Measurements from ENCODE around the gene DOK4. TPM values are rescaled to one million over a fixed set of nuclear protein-coding genes. Genes with fewer than 3 reads are reported as not detected.

The DOK4 gene
- total and polyA plus RNA-seq, 2 donors (not counting 3 experiments of a cell fraction or from before 2014, with no cell fraction given): 22.3 to 23.4 TPM

DNA sequence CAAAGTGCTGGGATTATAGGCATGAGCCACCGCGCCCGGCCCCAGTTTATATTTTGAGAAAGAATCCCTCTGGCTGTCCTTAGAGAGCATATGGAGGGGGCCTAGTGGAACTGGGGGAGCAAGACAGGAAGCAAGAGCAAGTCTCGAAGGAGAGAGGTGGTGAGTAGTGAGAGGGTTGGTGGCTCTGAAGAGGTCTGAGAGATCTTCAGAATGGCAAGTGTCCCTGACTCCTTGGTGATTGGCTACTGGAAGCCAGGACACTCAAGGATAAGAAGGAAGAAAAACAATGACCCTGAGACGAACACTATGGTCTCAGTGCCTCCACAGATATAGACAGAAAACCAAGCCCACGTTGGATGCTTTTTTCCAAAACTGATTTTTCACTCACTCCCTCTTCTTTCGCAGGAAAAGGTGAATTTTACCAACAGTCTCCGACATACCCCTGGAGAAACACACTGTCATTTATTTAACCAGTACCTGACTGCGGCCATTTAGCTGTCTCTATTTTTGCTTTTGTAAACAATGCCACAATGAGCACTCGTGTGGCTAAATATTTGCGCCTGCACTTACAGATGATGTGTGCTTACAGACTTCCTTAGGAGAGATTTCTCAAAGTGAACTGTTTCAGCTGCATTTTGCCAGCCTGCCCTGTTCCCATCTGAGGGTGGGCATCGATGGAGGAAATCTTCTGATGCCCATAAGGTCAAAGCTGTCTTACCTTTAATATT lies 15.9 kb upstream of the DOK4 start:
- dilution Hi-C loops (cut with MboI; ENCODE audit: extremely low pct_ligation_motif_present, low sequenced_read_pairs): no loop called here
- no peak for DNase-seq (ENCODE audit: low read depth, low spot score)
- no peak for TF ChIP-seq FOS (IDR thresholded peaks at IDR 0.05; ENCODE audit: borderline replicate concordance, insufficient read depth, low read length)
- no peak for TF ChIP-seq MYC (IDR thresholded peaks at IDR 0.05; ENCODE audit: low read depth, low read length)
- TF ChIP-seq POLR2AphosphoS5 (IDR thresholded peaks at IDR 0.05; ENCODE audit: insufficient read depth, low read depth, low read length): no peak
- TF ChIP-seq MAX (IDR thresholded peaks at IDR 0.05; ENCODE audit: insufficient read depth, insufficient read length): no peak
- no peak for TF ChIP-seq JUN (IDR thresholded peaks at IDR 0.05; ENCODE audit: borderline replicate concordance, insufficient read depth, insufficient read length, low read depth)
- TF ChIP-seq EZH2 (IDR thresholded peaks at IDR 0.05; ENCODE audit: borderline replicate concordance, low read depth, low read length, severe bottlenecking): no peak
- TF ChIP-seq, protein P1, sequence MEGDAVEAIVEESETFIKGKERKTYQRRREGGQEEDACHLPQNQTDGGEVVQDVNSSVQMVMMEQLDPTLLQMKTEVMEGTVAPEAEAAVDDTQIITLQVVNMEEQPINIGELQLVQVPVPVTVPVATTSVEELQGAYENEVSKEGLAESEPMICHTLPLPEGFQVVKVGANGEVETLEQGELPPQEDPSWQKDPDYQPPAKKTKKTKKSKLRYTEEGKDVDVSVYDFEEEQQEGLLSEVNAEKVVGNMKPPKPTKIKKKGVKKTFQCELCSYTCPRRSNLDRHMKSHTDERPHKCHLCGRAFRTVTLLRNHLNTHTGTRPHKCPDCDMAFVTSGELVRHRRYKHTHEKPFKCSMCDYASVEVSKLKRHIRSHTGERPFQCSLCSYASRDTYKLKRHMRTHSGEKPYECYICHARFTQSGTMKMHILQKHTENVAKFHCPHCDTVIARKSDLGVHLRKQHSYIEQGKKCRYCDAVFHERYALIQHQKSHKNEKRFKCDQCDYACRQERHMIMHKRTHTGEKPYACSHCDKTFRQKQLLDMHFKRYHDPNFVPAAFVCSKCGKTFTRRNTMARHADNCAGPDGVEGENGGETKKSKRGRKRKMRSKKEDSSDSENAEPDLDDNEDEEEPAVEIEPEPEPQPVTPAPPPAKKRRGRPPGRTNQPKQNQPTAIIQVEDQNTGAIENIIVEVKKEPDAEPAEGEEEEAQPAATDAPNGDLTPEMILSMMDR (IDR thresholded peaks at IDR 0.05; ENCODE audit: extremely low read depth in 1 of 2, insufficient read depth in 1 of 2, low read depth in 1 of 2, low read length in 2 of 2): no peak
- no peak for TF ChIP-seq POLR2A (IDR thresholded peaks at IDR 0.05; ENCODE audit: low read depth, low read length)
- TF ChIP-seq GATA2 (IDR thresholded peaks at IDR 0.05; ENCODE audit: insufficient read depth, insufficient read length, low read depth, low read length): no peak
- Histone ChIP-seq H3K36me3 (ENCODE audit: control insufficient read depth in 2 of 2, extremely low read depth in 1 of 2, insufficient read depth in 2 of 2, low read length in 2 of 2) (no peaks in the 10 kb centered on the region), H2AFZ (ENCODE audit: low read depth, low read length) (no peak overlapping the region), H3K27me3 (ENCODE audit: control insufficient read depth in 2 of 2, insufficient read depth in 2 of 2, low read length in 2 of 2) (peaks cover 0 to 5% of the 10 kb centered on the region in 2 experiments), H3K9me1 (replicated peaks; ENCODE audit: control insufficient read depth, extremely low read depth, insufficient read depth, low read length) (no peaks in the 10 kb centered on the region), H3K27ac (ENCODE audit: insufficient read depth, low read depth, low read length) (no peak overlapping the region), H3K9ac (replicated peaks; ENCODE audit: extremely low read depth, insufficient read depth, low read length) (no peak overlapping the region), H3K79me2 (ENCODE audit: control insufficient read depth, insufficient read depth, low read length) (no peaks in the 10 kb centered on the region), H4K20me1 (replicated peaks; ENCODE audit: control insufficient read depth, extremely low read depth, insufficient read depth, low read length) (no peaks in the 10 kb centered on the region), H3K4me3 (replicated peaks in 1 of 3; ENCODE audit: insufficient read depth in 1 of 3, low read depth in 1 of 3, low read length in 3 of 3) (no peak overlapping the region), H3K4me2 (ENCODE audit: insufficient read depth, low read length) (no peak overlapping the region), H3K4me1 (ENCODE audit: control insufficient read depth, extremely low read depth, insufficient read depth, low read length) (no peaks in the 10 kb centered on the region), H3K9me3 (replicated peaks; ENCODE audit: control insufficient read depth, insufficient read depth, low read length) (no peaks in the 10 kb centered on the region)
- CTCF ChIA-PET: interaction anchor here (1.0 to 1.9 kb wide), 2 partner anchors 16 to 17 kb away, joined by 3 to 5 read pairs; partner anchors contain the start of gene DOK4
- POLR2A ChIA-PET: no interaction called here
- intact Hi-C loops (cut with micrococcal nuclease): no loop called here
- FAIRE-seq: no peak
- BruUV-seq (replicated peaks): no TSS peak

Measured in endothelial cell of umbilical vein (primary cell).